ENCODE measurements around the gene LIPH. TPM values are rescaled to one million over a fixed set of nuclear protein-coding genes. Genes with fewer than 3 reads are reported as not detected.

Gene LIPH
- polyA plus RNA-seq (0.05 TPM in 1 of 2 replicates, not detected in the other), polyA minus RNA-seq (not detected in 2 replicates)

- Histone ChIP-seq H3K4me2 (ENCODE audit: low read length) (no peak within 1 kb of the TSS), H3K9ac (ENCODE audit: low read length) (no peak within 1 kb of the TSS), H3K79me2 (replicated peaks; ENCODE audit: insufficient read depth, low read length) (no peaks in the 10 kb centered on the region), H3F3A (ENCODE audit: insufficient read depth, low read length, poor library complexity, severe bottlenecking) (no peaks in the 10 kb centered on the region), H4K20me1 (ENCODE audit: insufficient read depth) (no peaks in the 10 kb centered on the region), H3K9me2 (ENCODE audit: insufficient read depth, low read length) (no peaks in the 10 kb centered on the region), H3K9me3 (ENCODE audit: low read length) (no peaks in the 10 kb centered on the region), H3K4me3 (ENCODE audit: low read length) (no peak within 1 kb of the TSS), H3K27ac (ENCODE audit: low read length) (no peak within 1 kb of the TSS), H3K27me3 (ENCODE audit: insufficient read depth, low read depth, low read length) (no peaks in the 10 kb centered on the region), H3K36me3 (ENCODE audit: insufficient read depth, low read length) (no peaks in the 10 kb centered on the region), H2AFZ (ENCODE audit: low read depth, low read length) (no peak within 1 kb of the TSS)
- TF ChIP-seq SMC3 (conservative IDR thresholded peaks at IDR 0.05; ENCODE audit: poor library complexity) (no peak), TAF1 (IDR thresholded peaks at IDR 0.05; ENCODE audit: low read depth) (no peak), RAD21 (conservative IDR thresholded peaks at IDR 0.05) (no peak), MXI1 (conservative IDR thresholded peaks at IDR 0.05; ENCODE audit: poor library complexity, severe bottlenecking) (no peak), POLR2AphosphoS5 (IDR thresholded peaks at IDR 0.05) (no peak), CTCF (IDR thresholded peaks at IDR 0.05; ENCODE audit: poor library complexity, severe bottlenecking) (no peak), EP300 (conservative IDR thresholded peaks at IDR 0.05; ENCODE audit: poor library complexity, severe bottlenecking) (no peak), REST (IDR thresholded peaks at IDR 0.05; ENCODE audit: borderline replicate concordance) (no peak)
These were observed at the start of gene LIPH for GRCh38 chr3:185552358-185552877. TSS of gene LIPH (minus strand) at chr3:185552588. CDS start at chr3:185552471, 117 bp downstream.

- Histone ChIP-seq H3K27ac (ENCODE audit: low read length) (no peak overlapping the region), H3K9me2 (ENCODE audit: insufficient read depth, low read length) (no peaks in the 10 kb centered on the region), H3F3A (ENCODE audit: insufficient read depth, low read length, poor library complexity, severe bottlenecking) (no peaks in the 10 kb centered on the region), H3K9ac (ENCODE audit: low read length) (no peak overlapping the region), H3K36me3 (ENCODE audit: insufficient read depth, low read length) (no peaks in the 10 kb centered on the region), H2AFZ (ENCODE audit: low read depth, low read length) (no peak overlapping the region), H3K79me2 (replicated peaks; ENCODE audit: insufficient read depth, low read length) (no peaks in the 10 kb centered on the region), H4K20me1 (ENCODE audit: insufficient read depth) (no peaks in the 10 kb centered on the region), H3K4me3 (ENCODE audit: low read length) (no peak overlapping the region), H3K4me2 (ENCODE audit: low read length) (no peak overlapping the region), H3K27me3 (ENCODE audit: insufficient read depth, low read depth, low read length) (no peaks in the 10 kb centered on the region), H3K9me3 (ENCODE audit: low read length) (no peaks in the 10 kb centered on the region)
- no peak for TF ChIP-seq CTCF (IDR thresholded peaks at IDR 0.05; ENCODE audit: poor library complexity, severe bottlenecking)
- TF ChIP-seq EP300 (conservative IDR thresholded peaks at IDR 0.05; ENCODE audit: poor library complexity, severe bottlenecking): no peak
- TF ChIP-seq RAD21 (conservative IDR thresholded peaks at IDR 0.05): no peak
- TF ChIP-seq EZH2 (IDR thresholded peaks at IDR 0.05; ENCODE audit: borderline replicate concordance, insufficient read depth, low read length, poor library complexity, severe bottlenecking): no peak
- TF ChIP-seq MXI1 (conservative IDR thresholded peaks at IDR 0.05; ENCODE audit: poor library complexity, severe bottlenecking): no peak
- no peak for TF ChIP-seq POLR2AphosphoS5 (IDR thresholded peaks at IDR 0.05)
- TF ChIP-seq REST (IDR thresholded peaks at IDR 0.05; ENCODE audit: borderline replicate concordance): no peak
- TF ChIP-seq TAF1 (IDR thresholded peaks at IDR 0.05; ENCODE audit: low read depth): no peak
- TF ChIP-seq SMC3 (conservative IDR thresholded peaks at IDR 0.05; ENCODE audit: poor library complexity): no peak
These were observed 43.1 kb upstream of the LIPH start for GRCh38 chr3:185595526-185595925.

Data from neural cell (in vitro differentiated cells).